Measurements from ENCODE around the gene MIP. TPM values are rescaled to one million over a fixed set of nuclear protein-coding genes. Genes with fewer than 3 reads are reported as not detected.
"Not testable (repeated sequence)": the region's sequence is repeated elsewhere in the genome, so short reads cannot be mapped to it uniquely, and the experiment has no call there.

The MIP gene
- total RNA-seq, 4 donors from 2014 or later, result not detected

DNA sequence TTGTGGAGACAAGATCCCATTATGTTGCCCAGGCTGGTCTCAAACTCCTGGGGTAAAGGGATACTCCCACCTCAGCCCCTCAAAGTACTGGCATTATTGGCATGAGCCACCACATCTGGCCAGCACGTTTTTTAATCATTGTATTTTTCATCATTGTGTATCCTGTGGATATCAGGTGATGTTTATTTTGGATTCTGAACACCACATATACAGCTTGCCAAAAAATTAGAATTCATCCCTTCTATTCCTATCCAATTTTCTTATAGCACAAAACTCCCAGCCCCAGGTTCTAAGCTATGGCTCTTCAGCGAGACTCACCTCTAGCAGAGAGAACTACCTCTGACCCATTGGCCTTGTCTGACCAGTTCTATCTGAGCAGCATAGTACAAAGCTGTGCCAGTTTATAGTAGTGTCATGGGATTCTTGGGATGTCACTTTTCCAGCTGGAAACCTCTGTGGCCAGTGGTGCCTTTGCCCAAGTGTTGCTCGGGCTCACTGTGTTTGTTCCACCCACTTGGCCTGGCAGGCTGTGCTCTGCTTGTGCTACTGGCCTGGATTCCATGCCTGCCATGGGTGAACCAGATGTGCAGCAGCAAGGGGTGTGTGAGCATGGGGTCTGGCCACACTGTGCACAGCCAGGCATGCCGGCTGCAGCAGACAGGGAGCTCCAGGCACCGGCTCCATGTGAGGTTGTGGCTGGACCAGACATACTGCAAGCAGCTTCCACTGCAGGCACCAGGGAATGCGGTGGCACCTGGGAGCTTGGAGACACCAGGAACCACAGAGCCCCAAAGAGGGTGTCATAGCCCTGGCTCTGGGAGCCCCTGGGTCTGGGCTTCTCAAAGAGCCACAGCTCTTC is 42.4 kb downstream of the MIP start:
- DNase-seq (ENCODE audit: low spot score in 2 of 2), result no peak
- no peaks in the 10 kb centered on the region for H3K36me3 ChIP-seq
- 58% methylated on average over 3 of the region's 6 CpGs for WGBS
- H3K27me3 ChIP-seq, result no peaks in the 10 kb centered on the region
- no peaks in the 10 kb centered on the region for H3K9me3 ChIP-seq
- no peak overlapping the region for H3K4me3 ChIP-seq
- H3K27ac ChIP-seq, result no peak overlapping the region
- no peaks in the 10 kb centered on the region for H3K4me1 ChIP-seq
- TF ChIP-seq POLR2A (IDR thresholded peaks at IDR 0.05), result no peak
- TF ChIP-seq, protein P1, sequence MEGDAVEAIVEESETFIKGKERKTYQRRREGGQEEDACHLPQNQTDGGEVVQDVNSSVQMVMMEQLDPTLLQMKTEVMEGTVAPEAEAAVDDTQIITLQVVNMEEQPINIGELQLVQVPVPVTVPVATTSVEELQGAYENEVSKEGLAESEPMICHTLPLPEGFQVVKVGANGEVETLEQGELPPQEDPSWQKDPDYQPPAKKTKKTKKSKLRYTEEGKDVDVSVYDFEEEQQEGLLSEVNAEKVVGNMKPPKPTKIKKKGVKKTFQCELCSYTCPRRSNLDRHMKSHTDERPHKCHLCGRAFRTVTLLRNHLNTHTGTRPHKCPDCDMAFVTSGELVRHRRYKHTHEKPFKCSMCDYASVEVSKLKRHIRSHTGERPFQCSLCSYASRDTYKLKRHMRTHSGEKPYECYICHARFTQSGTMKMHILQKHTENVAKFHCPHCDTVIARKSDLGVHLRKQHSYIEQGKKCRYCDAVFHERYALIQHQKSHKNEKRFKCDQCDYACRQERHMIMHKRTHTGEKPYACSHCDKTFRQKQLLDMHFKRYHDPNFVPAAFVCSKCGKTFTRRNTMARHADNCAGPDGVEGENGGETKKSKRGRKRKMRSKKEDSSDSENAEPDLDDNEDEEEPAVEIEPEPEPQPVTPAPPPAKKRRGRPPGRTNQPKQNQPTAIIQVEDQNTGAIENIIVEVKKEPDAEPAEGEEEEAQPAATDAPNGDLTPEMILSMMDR (IDR thresholded peaks at IDR 0.05), result no peak
- TF ChIP-seq POLR2AphosphoS5 (IDR thresholded peaks at IDR 0.05), result no peak
- no peak for TF ChIP-seq EP300 (IDR thresholded peaks at IDR 0.05)

DNA sequence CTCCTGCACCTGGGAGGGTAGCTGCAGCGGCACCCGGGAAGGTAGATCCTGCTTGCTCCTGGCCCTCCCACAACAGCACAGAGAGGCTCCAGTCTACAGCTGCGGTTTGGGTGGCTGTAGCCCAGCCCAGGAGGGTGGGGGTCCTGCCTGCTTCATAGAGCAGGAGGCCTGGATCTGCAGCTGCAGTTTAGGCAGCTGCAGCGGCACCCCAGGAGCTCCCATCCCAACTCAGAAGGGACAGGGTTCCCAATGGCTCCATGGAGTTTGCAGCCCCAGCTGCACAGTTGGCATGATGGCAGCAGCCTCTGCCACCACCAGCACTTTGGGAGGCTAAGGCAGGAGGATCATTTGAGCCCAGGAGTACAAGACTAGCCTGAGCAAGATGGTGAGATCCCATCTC is 43.7 kb downstream of the MIP start:
- WGBS, result 71% methylated on average over 2 of the region's 4 CpGs
- H3K4me1 ChIP-seq, result no peaks in the 10 kb centered on the region
- H3K36me3 ChIP-seq, result no peaks in the 10 kb centered on the region
- no peaks in the 10 kb centered on the region for H3K9me3 ChIP-seq
- H3K27me3 ChIP-seq, result no peaks in the 10 kb centered on the region
- TF ChIP-seq, protein P1 (IDR thresholded peaks at IDR 0.05), result no peak
- TF ChIP-seq POLR2A (IDR thresholded peaks at IDR 0.05) (no peak), POLR2AphosphoS5 (IDR thresholded peaks at IDR 0.05) (no peak), EP300 (IDR thresholded peaks at IDR 0.05) (no peak)
- H3K4me3 ChIP-seq, result no peak overlapping the region
- no peak overlapping the region for H3K27ac ChIP-seq
- no peak for DNase-seq (ENCODE audit: low spot score in 2 of 2)

- H3K4me3 ChIP-seq, result no peak overlapping the region
- no peaks in the 10 kb centered on the region for H3K4me1 ChIP-seq
- no peak overlapping the region for H3K27ac ChIP-seq
- H3K27me3 ChIP-seq, result no peaks in the 10 kb centered on the region
- no peaks in the 10 kb centered on the region for H3K36me3 ChIP-seq
- DNase-seq (ENCODE audit: low spot score in 2 of 2), result no peak
- WGBS, result 85% methylated on average over 5 of the region's 5 CpGs
- no peaks in the 10 kb centered on the region for H3K9me3 ChIP-seq
- TF ChIP-seq, protein P1 (IDR thresholded peaks at IDR 0.05), result no peak
- no peak for TF ChIP-seq POLR2AphosphoS5 (IDR thresholded peaks at IDR 0.05)
- no peak for TF ChIP-seq POLR2A (IDR thresholded peaks at IDR 0.05)
- no peak for TF ChIP-seq EP300 (IDR thresholded peaks at IDR 0.05)
Observed at GRCh38 chr12:56408799-56409417, 45.5 kb downstream of the MIP start.

DNA sequence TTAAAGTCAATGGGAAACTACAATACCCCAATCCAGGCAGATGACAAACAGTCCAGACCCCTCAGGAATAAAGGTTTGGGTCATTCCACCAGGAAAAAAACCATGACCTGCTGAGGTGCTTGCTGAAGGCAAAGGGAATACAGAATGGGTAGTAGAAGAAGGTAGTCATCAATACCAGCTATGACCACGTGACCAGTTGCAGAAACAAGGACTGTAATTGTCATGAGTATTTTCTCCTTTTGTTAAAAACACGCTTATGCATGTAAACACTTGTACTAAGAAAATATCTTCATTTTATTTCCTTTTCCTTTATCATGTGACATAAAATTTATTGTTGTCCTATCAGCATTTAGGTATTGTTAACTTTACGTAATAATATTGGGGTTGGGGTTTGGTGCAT is 50.2 kb downstream of the MIP start:
- not testable (repeated sequence) for H3K9me3 ChIP-seq; H3K27me3 ChIP-seq; DNase-seq (ENCODE audit: low spot score in 2 of 2); H3K27ac ChIP-seq; H3K4me1 ChIP-seq; H3K4me3 ChIP-seq; H3K36me3 ChIP-seq
- WGBS, result 85% methylated on average over 3 of the region's 3 CpGs

- not testable (repeated sequence) for H3K36me3 ChIP-seq; H3K27ac ChIP-seq; DNase-seq (ENCODE audit: low spot score in 2 of 2); H3K27me3 ChIP-seq; H3K9me3 ChIP-seq; H3K4me1 ChIP-seq; H3K4me3 ChIP-seq
Observed at GRCh38 chr12:56401612-56402011, 52.8 kb downstream of the MIP start.

GRCh38 chr12:56401125-56401524 is 53.3 kb downstream of the MIP start:
- WGBS, result 69% methylated on average over 1 of the region's 3 CpGs
- not testable (repeated sequence) for H3K4me3 ChIP-seq; H3K27me3 ChIP-seq; DNase-seq (ENCODE audit: low spot score in 2 of 2); H3K4me1 ChIP-seq; H3K36me3 ChIP-seq; H3K27ac ChIP-seq; H3K9me3 ChIP-seq

Other genes with a start within 250 kb of the MIP start
- 10 to 100 TPM; 28.4 to 60.6 (median 35.8) TPM for gene RNF41, start 232.7 kb downstream of the MIP start, total RNA-seq
- 10 to 100 TPM; 13.3 to 23.7 (median 20.1) TPM for gene NABP2, start 230.3 kb downstream of the MIP start, total RNA-seq
- gene SLC39A5, start 224.6 kb downstream of the MIP start, total RNA-seq, result 1 to 10 TPM in 2 of 4 donors, not detected in 2; 1.3 to 2.4 TPM
- 10 to 100 TPM; 20.3 to 33.6 (median 24.6) TPM for gene ANKRD52, start 196.3 kb downstream of the MIP start, total RNA-seq
- 10 to 100 TPM in 1 of 4 donors, 1 to 10 TPM in 3; 3.4 to 17.0 (median 7.6) TPM for gene COQ10A, start 187.7 kb downstream of the MIP start, total RNA-seq
- gene CS, start 154.3 kb downstream of the MIP start, total RNA-seq, result 100 to 1,000 TPM; 176 to 218 (median 179) TPM
- gene CNPY2, start 138.7 kb downstream of the MIP start, total RNA-seq, result 10 to 100 TPM; 36.4 to 51.4 (median 42.4) TPM
- 100 to 1,000 TPM in 1 of 4 donors, 10 to 100 TPM in 3; 27.2 to 141 (median 39.7) TPM for gene PAN2, start 120.7 kb downstream of the MIP start, total RNA-seq
- gene IL23A, start 115.8 kb downstream of the MIP start, total RNA-seq, result not detected
- 100 to 1,000 TPM in 3 of 4 donors, 10 to 100 TPM in 1; 93.8 to 182 (median 111) TPM for gene STAT2, start 94.5 kb downstream of the MIP start, total RNA-seq
- gene APOF, start 91.8 kb downstream of the MIP start, total RNA-seq, result not detected
- gene TIMELESS, start 5.2 kb downstream of the MIP start, total RNA-seq, result 1 to 10 TPM; 5.4 to 7.1 (median 6.2) TPM
- 1 to 10 TPM; 2.8 to 4.8 (median 2.9) TPM for gene SPRYD4, start 13.9 kb upstream of the MIP start, total RNA-seq
- gene GLS2, start 33.5 kb upstream of the MIP start, total RNA-seq, result 10 to 100 TPM in 2 of 4 donors, 1 to 10 TPM in 2; 7.9 to 23.9 (median 10.5) TPM
- 10 to 100 TPM; 14.5 to 88.0 (median 29.1) TPM for gene RBMS2, start 67.2 kb upstream of the MIP start, total RNA-seq
- 100 to 1,000 TPM in 3 of 4 donors, 10 to 100 TPM in 1; 100.0 to 243 (median 129) TPM for gene BAZ2A, start 175.7 kb upstream of the MIP start, total RNA-seq
- gene ATP5F1B, start 191.3 kb upstream of the MIP start, total RNA-seq, result 100 to 1,000 TPM; 423 to 515 (median 438) TPM
- gene PTGES3, start 233.6 kb upstream of the MIP start, total RNA-seq, result 10 to 100 TPM; 51.7 to 71.2 (median 69.9) TPM